Measurements from ENCODE around the gene VAMP3.

VAMP3 gene, protein sequence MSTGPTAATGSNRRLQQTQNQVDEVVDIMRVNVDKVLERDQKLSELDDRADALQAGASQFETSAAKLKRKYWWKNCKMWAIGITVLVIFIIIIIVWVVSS

DNA sequence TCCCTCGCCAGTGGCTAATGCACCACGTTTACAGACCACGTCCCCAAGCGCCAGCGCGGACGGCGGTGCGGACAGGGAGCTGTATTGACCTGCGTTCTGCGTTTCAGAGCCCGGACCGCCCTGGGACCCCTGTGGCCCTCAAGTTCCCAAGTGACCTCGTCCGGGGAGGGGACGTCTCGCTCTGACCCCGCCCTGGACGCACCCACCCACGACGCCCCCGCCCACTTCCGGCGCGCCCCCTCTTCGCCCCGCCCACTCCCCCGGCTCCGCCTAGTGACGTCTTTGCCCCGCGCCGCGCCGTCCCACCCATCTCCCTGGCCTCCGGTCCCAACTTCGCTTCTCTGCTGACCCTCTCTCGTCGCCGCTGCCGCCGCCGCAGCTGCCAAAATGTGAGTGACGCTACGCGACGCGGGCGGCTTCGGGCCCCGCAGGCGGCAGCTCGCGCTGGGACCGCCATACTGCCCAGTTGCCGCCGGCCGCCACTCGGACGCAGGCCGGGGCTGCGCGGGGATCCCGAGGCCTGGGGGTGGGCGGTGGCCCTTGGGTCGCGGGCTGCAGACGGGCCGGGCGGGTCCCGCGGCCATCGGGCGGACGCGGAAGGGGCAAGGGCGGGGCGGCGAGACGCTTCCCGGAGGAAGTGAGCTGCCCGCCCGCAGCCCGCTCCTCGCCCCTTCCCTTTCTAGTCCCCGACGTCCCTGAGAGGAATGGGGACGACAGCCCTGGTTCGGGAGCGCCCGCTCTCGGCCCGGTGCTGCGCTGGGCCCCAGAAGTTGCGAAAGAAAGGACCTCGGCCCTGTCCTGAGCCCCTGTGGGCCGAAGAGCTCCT, at the start of gene VAMP3:
TSS of gene VAMP3 (plus strand) at position 300 of the 826 bp plus-strand sequence. CDS start at position 388, 88 bp downstream.
- DNase-seq: peak; percentile 77

DNA sequence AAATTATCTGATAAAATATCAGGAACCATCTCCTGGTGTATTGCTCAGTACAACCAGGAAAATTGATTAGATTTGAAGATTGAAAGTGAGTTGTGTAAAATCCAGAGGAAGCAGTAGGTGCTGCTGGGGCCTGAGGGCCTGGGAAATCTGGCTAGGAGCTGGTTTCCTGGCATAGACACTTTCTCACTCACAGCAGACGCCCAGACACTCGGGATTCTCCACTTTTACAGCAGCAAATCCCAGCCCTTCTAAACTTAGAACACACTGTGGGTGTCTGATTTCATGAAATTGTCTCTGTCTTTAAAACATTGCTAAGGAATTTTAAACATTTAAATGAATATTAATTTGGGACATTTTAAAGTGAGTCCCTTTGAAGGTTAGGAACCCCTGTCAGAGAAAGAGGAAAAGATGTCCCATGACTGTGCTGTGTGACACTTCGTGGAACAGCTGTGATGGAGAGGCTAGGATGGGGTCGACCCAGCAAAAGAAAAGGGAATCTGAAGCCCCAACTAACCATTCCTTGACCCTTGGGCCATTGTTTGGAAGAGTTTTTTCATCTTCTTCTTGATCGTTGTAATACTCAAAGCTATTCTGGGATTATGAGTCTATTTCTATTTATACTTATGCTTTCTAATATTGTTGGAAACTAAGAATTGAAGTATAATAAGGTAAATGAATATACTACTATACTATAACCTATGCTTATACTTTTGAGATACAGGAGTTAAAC, 49.0 kb upstream of the VAMP3 start:
- no peak for DNase-seq

DNA sequence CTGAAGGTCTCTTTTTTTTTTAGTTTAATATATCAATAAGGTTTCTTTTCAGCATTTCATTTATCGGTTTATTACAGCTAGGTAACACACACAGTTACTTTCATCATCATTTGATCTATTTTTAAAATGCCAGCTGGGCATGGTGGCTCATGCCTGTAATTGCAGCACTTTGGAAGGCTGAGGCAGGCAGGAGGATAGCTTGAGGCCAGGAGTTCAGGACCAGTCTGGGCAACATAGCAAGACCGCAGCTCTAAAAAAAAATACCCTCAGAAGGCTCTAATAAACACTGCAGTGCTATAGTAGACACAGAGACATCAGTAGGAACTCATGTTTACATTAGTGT, 48.5 kb upstream of the VAMP3 start:
- DNase-seq: no peak

DNA sequence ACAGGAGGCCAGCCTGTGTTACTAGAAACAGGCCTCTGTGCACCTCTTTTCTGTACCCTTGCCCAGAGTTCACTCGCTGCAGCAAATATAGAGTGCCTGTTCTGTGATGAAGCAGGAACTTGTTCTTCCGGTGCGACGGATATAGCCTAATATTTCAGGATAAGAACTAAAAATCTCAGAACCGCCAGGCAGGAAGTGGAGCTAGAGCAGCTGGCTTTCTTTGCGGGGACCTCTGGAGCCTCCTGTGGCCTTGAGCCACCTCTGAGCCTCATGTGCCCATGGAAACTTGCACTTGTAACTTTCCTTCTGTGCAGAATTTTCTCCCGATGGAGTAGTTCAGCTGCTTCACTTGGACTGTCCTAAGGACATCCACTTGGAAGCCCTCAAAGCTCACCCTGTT, 44.5 kb upstream of the VAMP3 start:
- DNase-seq: no peak

DNA sequence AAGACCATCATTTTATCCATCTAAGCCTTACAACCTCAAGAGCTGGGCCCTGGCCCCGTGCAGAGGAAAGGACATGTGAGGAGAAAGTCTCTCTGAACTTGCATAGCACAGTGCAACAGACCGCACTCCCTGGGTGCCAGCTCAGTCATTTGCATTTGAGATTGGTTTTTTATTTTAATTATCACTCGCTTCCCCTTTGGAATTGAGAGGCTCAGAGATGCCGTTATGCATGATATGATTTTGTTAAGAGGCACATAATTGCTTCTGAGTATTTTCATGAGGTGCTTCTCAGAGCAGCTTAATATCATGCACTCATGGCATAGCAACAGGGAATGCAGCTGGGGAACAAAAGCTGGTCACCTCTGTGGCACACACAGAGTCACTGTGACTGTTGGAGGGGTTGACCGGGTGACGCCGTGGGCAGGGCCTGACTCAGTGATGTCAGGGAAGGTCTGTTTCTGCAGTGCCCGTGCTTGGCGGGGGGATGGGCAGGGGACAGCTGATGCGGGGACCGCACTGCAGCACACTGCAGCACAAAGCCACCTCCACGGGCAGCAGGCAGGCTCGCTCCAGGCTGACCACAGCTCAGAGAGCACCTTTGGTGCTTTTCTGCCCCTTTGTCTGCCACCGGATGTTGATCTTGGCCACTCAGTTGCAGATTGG, 43.2 kb upstream of the VAMP3 start:
- DNase-seq: no peak

DNA sequence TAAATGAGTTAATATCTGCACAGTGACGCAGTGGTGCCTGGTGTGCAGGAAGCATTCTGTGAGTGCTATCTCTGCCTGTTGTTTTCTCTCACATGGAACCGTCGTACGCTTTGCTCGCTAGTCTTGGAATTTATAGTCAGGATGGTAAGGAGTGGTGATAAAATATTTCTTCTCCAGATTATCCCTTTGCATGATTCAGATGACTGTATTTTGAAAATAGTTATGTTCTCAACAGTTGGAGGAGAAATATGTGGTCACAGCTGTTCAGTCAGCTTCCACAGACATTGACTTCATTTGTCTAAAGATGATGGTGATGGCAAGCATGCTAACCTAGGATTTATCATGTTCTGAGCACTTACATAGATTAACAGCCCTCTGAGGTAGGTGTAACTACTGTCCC, 41.3 kb upstream of the VAMP3 start:
- no peak for DNase-seq

DNA sequence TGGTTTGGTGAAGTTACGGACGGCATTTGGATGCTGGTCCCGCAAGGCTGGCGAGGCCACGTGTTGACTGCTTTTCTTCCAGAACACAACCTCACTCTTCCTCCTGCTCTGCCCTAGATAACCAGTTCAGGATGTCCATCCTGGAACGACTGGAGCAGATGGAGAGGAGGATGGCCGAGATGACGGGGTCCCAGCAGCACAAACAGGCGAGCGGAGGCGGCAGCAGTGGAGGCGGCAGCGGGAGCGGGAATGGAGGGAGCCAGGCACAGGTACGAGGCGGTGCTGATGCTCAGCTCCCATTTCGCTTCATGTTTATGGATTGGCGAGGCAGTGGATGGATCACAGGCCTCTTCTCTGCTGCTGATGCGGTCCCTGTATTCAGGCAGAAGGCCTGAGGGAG, 38.8 kb upstream of the VAMP3 start:
- DNase-seq: no peak

DNA sequence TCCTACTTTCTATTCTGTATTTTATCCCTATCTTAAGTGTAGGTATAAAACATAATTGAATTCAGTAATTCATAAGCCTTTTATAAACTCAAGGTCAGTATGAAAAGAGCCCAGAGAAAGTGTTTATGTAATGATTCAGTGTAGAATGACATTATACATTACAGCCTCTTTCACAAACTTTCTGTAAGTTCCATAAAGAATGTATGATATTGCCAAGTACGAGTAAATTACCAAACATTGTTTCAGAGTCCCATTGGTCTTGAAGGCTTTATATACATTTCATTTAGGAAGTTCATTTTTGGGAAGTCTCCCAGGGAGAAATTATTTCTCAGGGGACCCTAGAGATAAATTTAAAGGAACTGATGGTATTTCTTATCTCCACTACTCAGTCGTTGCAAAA, 37.8 kb upstream of the VAMP3 start:
- DNase-seq: no peak

DNA sequence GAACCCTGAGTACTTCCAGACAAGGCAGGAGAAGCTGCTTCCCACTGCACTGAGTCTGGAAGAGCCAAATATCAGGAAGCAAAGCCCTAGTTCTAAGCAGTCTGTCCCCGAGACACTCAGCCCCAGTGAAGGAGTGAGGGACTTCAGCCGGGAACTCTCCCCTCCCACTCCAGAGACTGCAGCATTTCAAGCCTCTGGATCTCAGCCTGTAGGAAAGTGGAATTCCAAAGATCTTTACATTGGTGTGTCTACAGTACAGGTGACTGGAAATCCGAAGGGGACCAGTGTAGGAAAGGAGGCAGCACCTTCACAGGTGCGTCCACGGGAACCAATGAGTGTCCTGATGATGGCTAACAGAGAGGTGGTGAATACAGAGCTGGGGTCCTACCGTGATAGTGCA, 33.1 kb upstream of the VAMP3 start:
- DNase-seq: no peak

DNA sequence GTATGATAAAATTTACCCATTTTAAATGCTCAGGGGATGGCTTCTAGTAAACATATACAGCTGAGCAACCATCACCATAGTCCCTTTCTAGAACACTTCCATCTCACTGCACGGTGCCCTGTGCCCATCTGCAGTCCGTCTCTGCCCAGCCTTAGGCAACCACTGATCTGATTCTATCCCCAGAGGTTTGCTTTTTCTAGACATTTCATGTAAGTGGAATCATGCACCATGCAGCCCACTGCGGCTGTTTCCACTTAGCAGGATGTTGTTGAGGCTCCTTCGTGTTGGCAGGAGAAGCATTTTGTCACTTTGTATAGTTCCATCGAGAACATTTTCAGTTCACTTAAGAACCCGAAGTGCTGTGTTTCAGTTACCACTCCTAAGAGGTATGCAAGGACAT, 27.8 kb upstream of the VAMP3 start:
- no peak for DNase-seq

DNA sequence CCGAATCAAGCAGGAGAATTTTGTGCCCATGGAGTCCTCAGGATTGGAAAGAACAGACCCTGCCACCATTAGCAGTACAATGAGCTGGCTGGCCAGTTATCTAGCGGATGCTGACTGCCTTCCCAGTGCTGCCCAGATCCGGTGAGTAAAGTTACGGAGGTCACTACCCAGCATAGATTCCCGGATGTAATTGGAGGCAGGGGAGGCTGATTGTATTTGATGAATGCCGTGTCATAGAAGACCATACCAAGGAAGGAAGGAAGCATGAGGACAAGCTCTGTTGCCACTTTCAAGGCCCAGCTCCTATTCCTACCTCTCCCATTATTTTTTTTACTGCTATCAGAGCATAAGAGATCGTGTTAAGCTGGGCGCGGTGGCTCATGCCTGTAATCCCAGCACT, 26.2 kb upstream of the VAMP3 start:
- DNase-seq: no peak

DNA sequence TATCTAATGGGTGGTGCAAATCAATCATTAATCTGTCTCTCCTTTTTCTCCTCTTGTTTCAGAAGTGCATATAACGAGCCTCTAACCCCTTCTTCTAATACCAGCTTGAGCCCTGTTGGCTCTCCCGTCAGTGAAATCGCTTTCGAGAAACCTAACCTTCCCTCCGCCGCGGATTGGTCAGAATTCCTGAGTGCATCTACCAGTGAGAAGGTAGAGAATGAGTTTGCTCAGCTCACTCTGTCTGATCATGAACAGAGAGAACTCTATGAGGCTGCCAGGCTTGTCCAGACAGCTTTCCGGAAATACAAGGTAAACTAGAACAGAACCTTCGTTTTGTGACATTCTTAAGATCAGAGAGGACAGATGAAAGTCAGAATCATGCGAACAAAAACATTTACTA, 25.3 kb upstream of the VAMP3 start:
- DNase-seq: no peak

DNA sequence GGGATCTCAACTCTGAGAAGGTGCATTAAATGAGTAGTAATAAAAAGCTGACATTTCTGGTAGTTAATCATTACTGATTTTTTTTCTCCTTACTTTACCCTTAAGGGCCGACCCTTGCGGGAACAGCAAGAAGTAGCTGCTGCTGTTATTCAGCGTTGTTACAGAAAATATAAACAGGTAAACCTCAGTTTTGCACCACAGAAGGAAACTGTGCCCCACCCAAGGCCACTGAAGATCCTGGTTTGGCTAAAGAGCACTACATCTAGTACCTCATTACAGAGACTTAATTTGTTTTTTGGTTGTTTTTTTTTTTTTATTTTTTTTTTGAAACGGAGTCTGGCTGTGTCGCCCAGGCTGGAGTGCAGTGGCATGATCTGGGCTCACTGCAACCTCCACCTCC, 23.5 kb upstream of the VAMP3 start:
- peak; percentile 15 for DNase-seq

DNA sequence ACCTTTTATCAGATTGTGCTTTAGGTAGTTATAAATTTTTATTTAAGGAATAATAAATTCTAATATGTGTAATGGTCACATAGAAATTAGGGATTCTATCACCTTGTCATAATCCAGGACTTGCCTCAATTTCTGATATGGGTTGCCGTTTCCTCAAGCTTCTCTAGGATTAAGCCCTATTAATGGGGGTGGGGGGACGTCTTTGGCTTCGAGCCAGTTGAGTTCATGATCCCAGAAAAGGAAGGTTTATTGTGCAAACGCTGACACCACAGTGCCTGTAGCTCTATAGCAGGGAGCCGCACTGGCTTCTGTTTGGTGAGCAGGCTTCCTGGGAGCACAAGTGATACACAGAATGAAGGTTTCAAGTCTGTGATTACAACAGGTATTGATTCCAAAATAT, 22.0 kb upstream of the VAMP3 start:
- no peak for DNase-seq

DNA sequence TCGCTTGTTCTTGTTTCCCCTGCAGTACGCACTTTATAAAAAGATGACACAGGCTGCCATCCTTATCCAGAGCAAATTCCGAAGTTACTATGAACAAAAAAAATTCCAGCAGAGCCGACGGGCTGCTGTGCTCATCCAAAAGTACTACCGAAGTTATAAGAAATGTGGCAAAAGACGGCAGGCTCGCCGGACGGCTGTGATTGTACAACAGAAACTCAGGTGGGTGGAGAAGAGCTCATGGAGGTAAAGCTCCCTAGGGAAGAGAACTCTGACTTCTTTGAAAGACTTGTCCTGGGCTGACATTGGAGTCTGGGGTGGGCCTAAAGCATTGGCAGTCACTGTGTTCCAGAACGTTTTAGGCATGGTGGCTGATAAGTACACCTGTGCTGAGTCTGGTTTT, 19.9 kb upstream of the VAMP3 start:
- no peak for DNase-seq

DNA sequence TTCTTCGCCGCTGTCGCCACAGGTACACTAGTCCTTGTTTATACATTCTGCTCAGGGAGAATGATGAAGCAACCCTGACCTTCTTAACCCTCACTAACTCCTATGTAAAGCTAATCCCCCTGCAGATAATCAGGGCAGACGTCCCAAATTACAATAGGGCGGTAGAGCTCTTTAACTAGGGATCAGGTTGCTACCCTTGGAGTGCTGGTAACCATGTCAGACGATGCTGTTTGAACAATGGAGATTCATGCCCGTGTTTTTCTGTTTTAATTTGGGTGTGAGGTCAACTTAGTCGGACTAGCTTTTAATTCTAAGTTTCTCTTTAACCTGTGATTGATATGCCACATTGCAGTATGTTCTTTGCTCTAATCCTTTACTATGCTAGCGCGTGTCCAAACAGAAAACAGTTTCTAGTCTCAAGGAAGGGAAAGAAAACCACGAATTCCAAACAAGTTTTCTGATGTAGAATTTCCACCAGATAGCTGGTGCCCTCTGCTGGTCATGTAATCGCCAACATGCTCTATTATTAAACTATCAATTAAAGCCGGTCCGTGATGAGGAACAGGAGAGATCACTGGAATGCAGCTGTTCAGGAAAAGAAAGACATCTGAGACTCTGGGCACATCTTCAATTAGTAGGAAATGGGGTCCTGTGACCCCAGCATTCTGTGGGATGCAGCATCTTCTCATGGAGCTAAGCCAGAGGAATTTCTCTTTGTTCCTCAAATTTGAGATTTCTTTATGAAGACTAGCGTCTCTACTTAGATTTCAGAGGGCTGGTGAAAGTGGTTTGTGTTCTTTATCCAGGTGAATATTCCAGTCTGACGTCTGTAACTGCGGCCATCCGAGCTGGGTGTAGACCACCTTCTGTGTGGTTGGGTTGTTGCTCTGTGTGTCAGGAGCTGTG, 18.3 kb upstream of the VAMP3 start:
- DNase-seq: peak; percentile 44

DNA sequence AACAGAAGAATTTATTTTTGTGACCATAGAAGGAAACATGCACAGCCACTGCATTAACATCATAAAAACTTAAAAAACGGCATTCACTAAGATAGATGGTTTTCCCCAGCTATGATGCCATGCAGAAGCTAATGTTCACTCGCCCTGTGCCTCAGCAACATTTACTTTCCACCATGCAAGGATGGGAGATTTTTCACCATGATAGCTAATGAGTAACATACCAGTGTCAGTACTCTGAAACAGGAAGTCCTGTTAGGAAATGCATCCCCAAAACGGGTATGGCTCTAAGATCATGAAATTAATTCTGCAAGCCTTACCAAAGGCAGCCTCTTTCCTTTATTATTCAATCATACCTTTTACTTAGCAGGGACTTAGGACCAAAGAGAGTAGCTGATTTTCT, 17.5 kb upstream of the VAMP3 start:
- no peak for DNase-seq

DNA sequence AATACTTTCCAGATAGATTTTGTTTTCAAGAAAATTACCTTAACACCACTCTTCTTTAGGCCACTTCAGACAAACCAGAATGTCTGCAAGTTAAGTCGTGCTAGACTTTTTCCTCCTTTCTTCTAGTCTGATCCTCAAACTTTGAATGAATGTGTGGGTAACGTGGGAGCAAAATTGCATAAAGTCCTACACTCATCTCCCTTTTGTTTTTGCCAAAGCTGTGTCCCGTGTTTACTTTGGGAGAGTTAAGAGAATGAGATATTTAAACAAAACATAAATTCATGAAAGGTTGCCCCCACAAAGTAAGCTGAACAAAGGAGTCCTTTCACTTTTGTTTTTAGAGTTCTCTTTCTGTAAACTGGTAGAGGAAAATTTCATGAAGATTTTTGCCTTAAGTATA, 16.9 kb upstream of the VAMP3 start:
- DNase-seq: no peak

DNA sequence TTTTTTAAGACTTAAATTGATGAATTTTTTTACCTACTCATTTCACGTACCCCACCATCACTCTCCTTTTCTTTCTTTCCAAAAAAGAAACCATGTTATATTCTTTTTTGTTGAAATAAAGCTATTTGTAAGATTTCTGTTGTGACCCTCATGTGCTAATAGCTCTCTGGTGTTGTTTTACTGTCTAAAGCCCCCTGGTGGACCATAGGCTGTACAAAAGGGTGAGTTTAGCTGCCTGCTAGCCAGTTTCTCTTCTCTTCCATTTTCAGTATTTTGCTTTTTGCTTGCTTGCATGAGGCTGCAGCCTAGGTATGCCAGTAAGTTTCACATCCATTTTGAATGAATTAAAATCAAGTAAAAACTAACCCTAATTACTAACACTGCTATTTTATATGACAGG, 15.6 kb upstream of the VAMP3 start:
- DNase-seq: no peak

DNA sequence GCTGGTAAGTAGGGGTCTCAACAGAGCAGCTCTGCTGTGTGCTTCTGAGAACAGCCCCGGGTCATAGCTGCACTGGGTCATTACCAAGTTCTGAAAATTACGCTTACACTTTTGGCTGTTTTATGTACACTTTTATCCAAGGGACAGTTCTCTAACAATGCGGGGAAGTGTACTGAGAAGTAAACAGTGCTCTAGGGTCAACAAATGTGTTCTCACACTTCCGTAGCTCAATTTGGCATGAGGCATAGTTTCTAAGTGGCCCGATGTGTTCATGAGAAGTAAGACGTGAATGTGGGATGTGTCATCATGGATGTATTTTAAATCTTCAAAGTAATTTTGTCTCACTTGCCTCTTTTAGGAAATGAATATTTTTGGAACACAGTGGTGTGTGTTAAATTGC, 10.9 kb upstream of the VAMP3 start:
- DNase-seq: no peak

DNA sequence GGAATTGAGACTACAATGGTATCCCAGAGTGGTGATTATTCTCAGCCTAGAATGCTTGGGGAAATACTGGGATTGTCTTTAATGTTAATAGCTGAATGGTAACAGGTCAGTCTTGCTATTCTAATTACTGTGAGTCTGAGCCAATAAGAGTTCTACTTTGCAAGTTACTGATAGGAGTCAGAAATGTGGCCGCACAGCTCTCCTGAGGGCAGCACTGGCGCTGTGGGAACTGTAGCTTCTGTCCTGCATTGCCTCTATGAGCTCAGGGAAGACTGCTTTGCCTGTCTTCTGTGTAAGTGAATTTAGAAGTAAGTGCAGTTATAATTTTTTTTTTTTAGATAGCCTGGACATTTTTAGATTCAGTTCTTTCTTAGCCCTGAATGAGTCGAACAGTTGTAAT, 10.0 kb upstream of the VAMP3 start:
- DNase-seq: no peak

DNA sequence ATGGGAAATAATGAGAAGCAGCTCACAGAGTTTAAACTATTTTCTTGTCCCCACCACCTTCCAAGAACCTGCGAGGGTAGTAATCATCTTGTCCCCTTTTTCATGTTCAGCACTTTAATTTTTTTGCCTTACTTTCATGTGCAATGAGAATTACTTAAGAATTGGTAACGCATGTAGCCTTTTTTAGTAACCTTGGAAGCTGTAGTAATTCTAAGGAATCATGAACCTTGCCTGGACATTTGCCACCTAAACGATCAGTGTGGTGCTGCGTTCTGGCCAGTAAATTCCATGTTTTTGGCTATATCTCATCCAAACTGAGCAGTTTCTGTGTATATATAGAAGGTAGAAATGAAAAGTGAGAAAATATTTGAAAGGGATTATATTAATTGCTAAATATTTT, 3.9 kb upstream of the VAMP3 start:
- no peak for DNase-seq

DNA sequence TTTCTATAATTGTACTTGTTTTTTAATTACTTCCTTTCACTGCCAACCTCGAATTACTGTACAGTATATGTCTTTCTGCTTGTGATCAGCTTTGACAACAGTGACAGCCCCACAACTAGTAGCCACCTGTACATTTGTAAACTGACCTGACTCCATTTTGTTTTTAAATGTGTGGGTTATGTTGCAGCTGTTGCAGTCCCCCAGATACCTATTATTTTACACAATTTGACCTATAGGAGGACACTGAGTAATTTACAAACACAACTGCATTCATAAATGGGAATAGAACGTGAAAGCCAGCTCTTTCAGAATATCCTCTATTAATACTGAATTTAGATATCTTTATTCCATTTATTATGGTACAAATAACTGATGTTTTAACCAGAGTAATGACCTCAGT, 2.5 kb upstream of the VAMP3 start:
- no peak for DNase-seq

All from CD4-positive, alpha-beta T cell treated with Interleukin-4 for 4 hours (primary cell).